ENCODE results near the gene MUC13. TPM values are rescaled to one million over a fixed set of nuclear protein-coding genes. Genes with fewer than 3 reads are reported as not detected.

MUC13 gene
- total and polyA plus RNA-seq, 8 donors = under 0.01 to 16.5 (median 8.7) TPM

- 87 to 97% (median 93%) methylated on average over 2 of the region's 2 CpGs for WGBS, 5 donors
- intact Hi-C loops (cut with DNase I; ENCODE audit: low total_unique reads) = no loop called here
- H3K27ac ChIP-seq = no peak overlapping the region
These were observed 77.9 kb downstream of the MUC13 start for GRCh38 chr3:124856677-124857076.

More at GRCh38 chr3:124856677-124857076, 77.9 kb downstream of the MUC13 start:
- Histone ChIP-seq H3K9me3 (no peaks in the 10 kb centered on the region), H3K4me1 (peaks cover 4 to 39% (median 22%) of the 10 kb centered on the region in 4 donors), H3K4me3 (no peak overlapping the region), H3K27me3 (no peaks in the 10 kb centered on the region), H3K36me3 (peaks cover 0 to 17% (median 5%) of the 10 kb centered on the region in 4 donors)
- DNase-seq = no peak
- no peak for TF ChIP-seq EP300 (IDR thresholded peaks at IDR 0.05)
- TF ChIP-seq POLR2A (IDR thresholded peaks at IDR 0.05) = no peak
- TF ChIP-seq CTCF (IDR thresholded peaks at IDR 0.05) = no peak
- TF ChIP-seq POLR2AphosphoS5 (IDR thresholded peaks at IDR 0.05) = no peak

Other genes starting within 250 kb of the MUC13 start
- gene UMPS, start 204.3 kb downstream of the MUC13 start, total RNA-seq = 10 to 100 TPM in 3 of 5 donors, 1 to 10 TPM in 2; 1.8 to 48.3 (median 28.8) TPM
- gene UMPS, start 204.3 kb downstream of the MUC13 start, polyA plus RNA-seq = 10 to 100 TPM; 12.6 to 24.7 (median 16.4) TPM
- gene ITGB5, start 47.4 kb downstream of the MUC13 start, total RNA-seq = 100 to 1,000 TPM in 2 of 5 donors, 10 to 100 TPM in 3; 49.2 to 205 (median 81.1) TPM
- gene ITGB5, start 47.4 kb downstream of the MUC13 start, polyA plus RNA-seq = 10 to 100 TPM in 2 of 3 donors, 1 to 10 TPM in 1; 8.2 to 16.4 (median 13.8) TPM
- 10 to 100 TPM; 11.3 to 56.9 (median 32.7) TPM for gene HEG1, start 121.2 kb upstream of the MUC13 start, total RNA-seq
- 1 to 10 TPM; 2.3 to 2.7 (median 2.4) TPM for gene HEG1, start 121.2 kb upstream of the MUC13 start, polyA plus RNA-seq

Measured in stomach (tissue), 9 donors.